Measurements from ENCODE around the gene MFSD1.
"Not testable (repeated sequence)": the region's sequence is repeated elsewhere in the genome, so short reads cannot be mapped to it uniquely, and the experiment has no call there.

MFSD1 gene

DNA sequence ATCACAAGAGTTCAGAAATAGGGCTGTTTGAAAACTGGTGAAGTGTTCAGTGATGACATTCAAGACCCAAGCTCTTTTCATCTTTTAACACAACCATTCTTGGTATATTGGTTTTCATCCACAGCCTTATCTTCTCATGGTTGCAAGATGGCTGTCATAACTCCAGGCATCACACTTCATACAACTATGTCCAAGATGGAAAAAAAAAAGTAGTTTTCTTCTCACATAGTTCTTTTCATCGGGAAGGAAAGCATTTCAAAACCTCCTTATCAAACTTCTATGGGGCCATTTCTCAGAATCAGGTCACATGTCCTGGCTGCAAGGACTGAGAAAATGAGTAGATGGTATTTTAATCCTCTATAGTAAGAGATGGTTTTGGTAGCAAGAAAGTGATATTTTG, 21.1 kb upstream of the MFSD1 start:
- Histone ChIP-seq H3K9ac (ENCODE audit: low read length) (no peak overlapping the region), H3K4me3 (ENCODE audit: low read depth, low read length) (no peak overlapping the region), H3K27me3 (ENCODE audit: control insufficient read depth, insufficient read depth, low read length) (no peaks in the 10 kb centered on the region), H3K4me1 (ENCODE audit: control insufficient read depth, insufficient read depth, low read length) (no peaks in the 10 kb centered on the region), H3K27ac (ENCODE audit: low read depth, low read length) (no peak overlapping the region), H3K36me3 (ENCODE audit: control insufficient read depth, insufficient read depth, low read length) (no peaks in the 10 kb centered on the region), H3K9me3 (ENCODE audit: control insufficient read depth, insufficient read depth, low read depth, low read length) (no peaks in the 10 kb centered on the region)

DNA sequence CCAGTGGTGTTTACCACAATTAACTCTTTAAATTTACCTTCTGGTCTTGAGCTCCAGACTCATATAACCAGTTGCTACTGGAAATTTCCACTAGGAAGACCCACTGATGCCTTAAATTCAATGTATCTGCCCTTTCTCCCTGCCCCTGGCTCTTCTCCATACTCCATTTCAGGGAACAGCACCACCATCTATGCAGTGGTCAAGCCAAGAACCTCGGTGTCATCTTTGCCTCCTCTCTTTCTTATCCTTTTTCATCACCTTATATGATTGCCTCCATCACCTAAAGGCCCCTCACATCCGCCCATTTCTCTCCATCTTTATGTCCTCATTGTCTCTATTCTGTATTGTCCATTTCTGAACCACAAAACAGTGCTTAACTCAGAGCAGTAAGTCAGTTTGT, 20.7 kb upstream of the MFSD1 start:
- Histone ChIP-seq H3K4me3 (ENCODE audit: low read depth, low read length) (no peak overlapping the region), H3K9me3 (ENCODE audit: control insufficient read depth, insufficient read depth, low read depth, low read length) (no peaks in the 10 kb centered on the region), H3K27ac (ENCODE audit: low read depth, low read length) (no peak overlapping the region), H3K4me1 (ENCODE audit: control insufficient read depth, insufficient read depth, low read length) (no peaks in the 10 kb centered on the region), H3K36me3 (ENCODE audit: control insufficient read depth, insufficient read depth, low read length) (no peaks in the 10 kb centered on the region), H3K9ac (ENCODE audit: low read length) (no peak overlapping the region), H3K27me3 (ENCODE audit: control insufficient read depth, insufficient read depth, low read length) (no peaks in the 10 kb centered on the region)

DNA sequence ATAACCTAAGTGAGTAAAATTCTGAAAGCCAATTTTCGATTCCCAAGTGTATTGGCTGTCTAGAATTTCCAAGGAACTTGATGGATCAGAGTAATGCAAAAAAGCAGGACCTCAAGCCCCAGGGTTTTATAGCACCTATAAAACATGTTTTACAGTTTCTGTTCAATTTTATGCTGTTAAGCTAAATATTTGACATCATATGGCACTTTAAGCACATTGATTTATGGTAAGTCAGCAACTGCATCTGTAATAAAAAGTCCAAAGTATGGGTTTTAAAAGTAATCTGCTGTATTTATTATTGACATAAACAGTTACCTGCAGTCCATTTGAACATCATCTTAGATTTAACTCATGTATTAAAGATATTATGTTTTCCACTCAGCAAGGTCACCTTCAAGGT, 20.0 kb upstream of the MFSD1 start:
- H3K4me1 ChIP-seq (ENCODE audit: control insufficient read depth, insufficient read depth, low read length): no peaks in the 10 kb centered on the region
- H3K4me3 ChIP-seq (ENCODE audit: low read depth, low read length): no peak overlapping the region
- H3K36me3 ChIP-seq (ENCODE audit: control insufficient read depth, insufficient read depth, low read length): no peaks in the 10 kb centered on the region
- H3K9ac ChIP-seq (ENCODE audit: low read length): no peak overlapping the region
- H3K9me3 ChIP-seq (ENCODE audit: control insufficient read depth, insufficient read depth, low read depth, low read length): no peaks in the 10 kb centered on the region
- H3K27me3 ChIP-seq (ENCODE audit: control insufficient read depth, insufficient read depth, low read length): no peaks in the 10 kb centered on the region
- no peak overlapping the region for H3K27ac ChIP-seq (ENCODE audit: low read depth, low read length)

DNA sequence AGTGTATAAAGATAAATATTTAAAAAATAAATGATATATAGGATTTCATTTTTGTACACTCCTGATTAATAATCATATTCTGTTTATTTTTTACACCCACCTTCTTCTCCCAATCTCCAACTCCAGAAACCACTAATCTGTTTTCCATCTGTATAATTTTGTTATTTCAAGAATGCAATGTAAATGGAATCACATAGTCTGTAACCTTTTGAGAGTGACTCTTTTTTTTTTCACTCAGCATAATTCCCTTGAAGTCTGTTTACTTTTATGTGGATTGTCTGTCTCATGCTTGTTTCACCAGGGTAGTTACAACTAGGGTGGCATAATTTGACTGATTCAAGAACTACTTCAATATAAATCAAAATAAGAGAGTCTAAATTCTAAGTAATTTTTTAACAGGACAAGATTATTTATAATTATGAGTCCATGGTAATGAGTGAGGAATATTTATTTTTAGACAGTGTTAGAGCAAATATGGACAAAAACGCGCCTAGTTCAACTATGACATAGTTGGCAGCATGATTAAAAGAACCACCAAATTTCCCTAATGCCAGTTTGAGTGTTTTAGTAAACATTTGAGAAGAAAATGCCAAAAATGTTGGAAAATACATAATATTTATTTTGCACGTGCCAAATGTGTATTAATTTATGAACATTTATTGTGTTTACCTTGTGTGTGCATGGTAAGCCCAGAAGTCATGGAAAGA, 19.4 kb upstream of the MFSD1 start:
- no peaks in the 10 kb centered on the region for H3K9me3 ChIP-seq (ENCODE audit: control insufficient read depth, insufficient read depth, low read depth, low read length)
- H3K4me1 ChIP-seq (ENCODE audit: control insufficient read depth, insufficient read depth, low read length): no peaks in the 10 kb centered on the region
- H3K27ac ChIP-seq (ENCODE audit: low read depth, low read length): no peak overlapping the region
- no peak overlapping the region for H3K9ac ChIP-seq (ENCODE audit: low read length)
- no peak overlapping the region for H3K4me3 ChIP-seq (ENCODE audit: low read depth, low read length)
- H3K36me3 ChIP-seq (ENCODE audit: control insufficient read depth, insufficient read depth, low read length): no peaks in the 10 kb centered on the region
- H3K27me3 ChIP-seq (ENCODE audit: control insufficient read depth, insufficient read depth, low read length): no peaks in the 10 kb centered on the region

DNA sequence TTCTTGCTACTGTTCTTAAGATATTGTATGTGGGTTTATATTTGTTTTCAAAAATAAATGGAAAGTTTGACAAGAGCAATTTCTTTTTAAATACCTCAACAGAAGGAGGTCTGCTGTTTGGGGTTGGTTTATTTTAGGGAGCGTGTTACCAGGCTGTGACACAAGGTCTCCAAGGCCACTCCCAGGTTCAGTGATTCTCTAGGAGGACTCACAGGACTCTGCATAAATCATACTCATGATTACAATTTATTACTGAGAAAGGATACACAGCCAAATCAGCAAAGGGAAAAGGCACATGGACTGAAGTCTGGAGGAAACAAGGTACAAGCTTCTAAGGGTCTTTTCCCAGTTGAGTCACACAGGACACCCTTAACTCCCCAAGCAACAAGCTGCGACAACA, 18.8 kb upstream of the MFSD1 start:
- H3K9ac ChIP-seq (ENCODE audit: low read length): no peak overlapping the region
- no peaks in the 10 kb centered on the region for H3K9me3 ChIP-seq (ENCODE audit: control insufficient read depth, insufficient read depth, low read depth, low read length)
- no peak overlapping the region for H3K4me3 ChIP-seq (ENCODE audit: low read depth, low read length)
- no peaks in the 10 kb centered on the region for H3K36me3 ChIP-seq (ENCODE audit: control insufficient read depth, insufficient read depth, low read length)
- H3K27ac ChIP-seq (ENCODE audit: low read depth, low read length): no peak overlapping the region
- H3K4me1 ChIP-seq (ENCODE audit: control insufficient read depth, insufficient read depth, low read length): no peaks in the 10 kb centered on the region
- H3K27me3 ChIP-seq (ENCODE audit: control insufficient read depth, insufficient read depth, low read length): no peaks in the 10 kb centered on the region

DNA sequence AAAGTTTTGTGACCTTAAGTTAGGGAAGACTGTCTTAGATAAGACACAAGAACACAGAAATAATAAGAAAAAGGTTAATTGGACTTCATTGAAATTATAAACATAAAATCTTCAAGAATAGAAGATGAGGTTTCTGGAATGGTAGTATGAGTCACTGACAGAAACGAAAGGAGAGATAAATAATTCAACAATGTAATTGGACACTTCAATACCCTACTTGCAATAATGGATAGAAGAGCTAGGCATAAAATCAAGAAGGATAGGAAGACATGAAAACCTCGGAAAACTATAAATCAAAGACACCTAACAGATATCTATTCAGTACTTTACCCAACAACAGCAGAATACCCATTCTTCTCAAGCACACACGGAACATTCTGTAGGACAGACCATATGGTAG, 15.9 kb upstream of the MFSD1 start:
- Histone ChIP-seq H3K27me3 (ENCODE audit: control insufficient read depth, insufficient read depth, low read length) (no peaks in the 10 kb centered on the region), H3K36me3 (ENCODE audit: control insufficient read depth, insufficient read depth, low read length) (no peaks in the 10 kb centered on the region), H3K9me3 (ENCODE audit: control insufficient read depth, insufficient read depth, low read depth, low read length) (no peaks in the 10 kb centered on the region), H3K4me3 (ENCODE audit: low read depth, low read length) (no peak overlapping the region), H3K27ac (ENCODE audit: low read depth, low read length) (no peak overlapping the region), H3K9ac (ENCODE audit: low read length) (no peak overlapping the region), H3K4me1 (ENCODE audit: control insufficient read depth, insufficient read depth, low read length) (no peaks in the 10 kb centered on the region)

DNA sequence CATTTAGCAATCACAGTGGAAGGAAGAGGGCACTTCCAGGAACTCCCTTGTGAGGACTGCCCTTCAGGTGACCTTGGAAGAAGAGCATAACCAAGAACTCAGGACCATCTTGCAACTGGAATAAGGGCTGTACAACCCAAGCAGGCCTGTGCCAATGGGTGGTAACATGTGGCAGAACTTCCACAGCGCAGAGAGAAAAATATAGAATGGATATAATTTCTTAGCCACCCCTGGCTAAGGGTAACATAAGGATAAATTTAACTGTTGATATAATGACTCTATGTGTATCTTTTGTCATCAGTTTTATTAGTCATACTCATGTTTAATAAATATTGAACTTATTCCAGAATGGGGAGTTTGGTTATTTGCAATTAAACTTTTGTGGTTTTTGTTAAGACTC, 13.4 kb upstream of the MFSD1 start:
- no peak overlapping the region for H3K27ac ChIP-seq (ENCODE audit: low read depth, low read length)

DNA sequence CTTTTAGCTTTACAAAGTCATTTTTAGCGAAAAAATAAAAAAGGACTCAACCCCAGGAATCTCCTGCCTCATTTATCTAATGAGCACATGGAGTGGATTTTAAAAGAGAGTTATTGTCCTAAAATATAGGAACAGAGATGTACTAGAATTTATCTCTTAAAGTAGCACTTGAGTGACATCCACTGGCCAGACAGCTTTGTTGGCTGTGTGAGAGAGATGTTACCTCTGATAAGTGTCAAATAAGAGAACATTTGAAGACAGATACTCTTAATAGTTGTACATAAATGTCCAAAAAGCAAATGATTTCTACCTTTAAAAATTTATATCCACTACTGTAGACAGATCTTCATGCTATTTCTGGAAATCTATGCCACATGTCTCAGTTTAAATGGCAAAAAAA, 12.3 kb upstream of the MFSD1 start:
- Histone ChIP-seq H3K9me3 (ENCODE audit: control insufficient read depth, insufficient read depth, low read depth, low read length) (no peaks in the 10 kb centered on the region), H3K27me3 (ENCODE audit: control insufficient read depth, insufficient read depth, low read length) (no peaks in the 10 kb centered on the region), H3K36me3 (ENCODE audit: control insufficient read depth, insufficient read depth, low read length) (no peaks in the 10 kb centered on the region), H3K4me1 (ENCODE audit: control insufficient read depth, insufficient read depth, low read length) (no peaks in the 10 kb centered on the region), H3K27ac (ENCODE audit: low read depth, low read length) (no peak overlapping the region), H3K9ac (ENCODE audit: low read length) (no peak overlapping the region), H3K4me3 (ENCODE audit: low read depth, low read length) (no peak overlapping the region)

More for the DNA sequence above, 13.4 kb upstream of the MFSD1 start:
- Histone ChIP-seq H3K4me3 (ENCODE audit: low read depth, low read length) (no peak overlapping the region), H3K36me3 (ENCODE audit: control insufficient read depth, insufficient read depth, low read length) (no peaks in the 10 kb centered on the region), H3K9me3 (ENCODE audit: control insufficient read depth, insufficient read depth, low read depth, low read length) (no peaks in the 10 kb centered on the region), H3K9ac (ENCODE audit: low read length) (no peak overlapping the region), H3K27me3 (ENCODE audit: control insufficient read depth, insufficient read depth, low read length) (no peaks in the 10 kb centered on the region), H3K4me1 (ENCODE audit: control insufficient read depth, insufficient read depth, low read length) (no peaks in the 10 kb centered on the region)

DNA sequence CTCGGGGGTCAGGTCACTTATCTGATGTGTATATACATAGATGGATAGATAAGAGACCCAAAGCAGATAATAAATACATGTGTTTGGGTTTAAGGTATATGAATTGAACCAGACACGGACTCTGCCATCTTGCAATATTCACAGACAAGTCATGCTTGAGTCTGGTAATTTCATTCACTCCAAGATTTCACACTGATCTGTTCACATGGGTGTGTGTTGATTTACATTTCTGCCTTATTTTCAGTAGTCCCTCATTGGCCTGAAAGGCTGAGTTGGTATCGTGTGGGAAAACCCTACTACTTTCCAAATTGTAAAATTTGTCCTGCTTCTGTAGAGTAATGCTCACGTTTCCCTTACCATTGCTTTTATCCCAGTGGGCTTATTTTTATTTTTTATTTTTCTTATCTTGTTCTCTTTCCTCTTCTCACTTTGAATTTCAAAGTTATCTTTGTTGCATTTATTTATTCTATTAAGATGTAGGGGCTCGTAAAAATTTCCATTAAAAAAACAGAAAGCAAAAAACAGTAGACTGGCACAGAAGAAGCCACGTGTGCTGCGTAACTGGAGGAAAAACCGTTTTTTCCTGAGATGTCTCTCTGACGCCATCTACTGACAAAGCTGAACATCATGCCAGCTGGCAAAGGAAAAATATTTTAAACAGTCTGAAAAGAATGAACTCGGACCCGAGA, 10.8 kb upstream of the MFSD1 start:
- Histone ChIP-seq H3K27ac (ENCODE audit: low read depth, low read length) (no peak overlapping the region), H3K9ac (ENCODE audit: low read length) (no peak overlapping the region), H3K36me3 (ENCODE audit: control insufficient read depth, insufficient read depth, low read length) (no peaks in the 10 kb centered on the region), H3K27me3 (ENCODE audit: control insufficient read depth, insufficient read depth, low read length) (no peaks in the 10 kb centered on the region; the same call in 1 of the 2 replicates), H3K9me3 (ENCODE audit: control insufficient read depth, insufficient read depth, low read depth, low read length) (no peaks in the 10 kb centered on the region), H3K4me1 (ENCODE audit: control insufficient read depth, insufficient read depth, low read length) (no peaks in the 10 kb centered on the region), H3K4me3 (ENCODE audit: low read depth, low read length) (no peak overlapping the region)

DNA sequence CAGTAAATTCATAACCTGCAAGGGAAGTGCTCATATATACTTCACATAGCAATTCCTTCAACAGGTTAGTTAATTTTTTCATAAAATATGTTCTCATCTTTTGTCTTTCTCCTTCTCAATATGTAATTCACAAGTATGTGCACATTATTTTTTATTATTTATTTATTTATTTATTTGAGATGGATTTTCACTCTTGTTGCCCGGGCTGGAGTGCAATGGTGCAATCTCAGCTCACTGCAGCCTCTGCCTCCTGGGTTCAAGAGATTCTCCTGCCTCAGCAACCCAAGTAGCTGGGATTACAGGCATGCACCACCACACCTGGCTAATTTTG, 10.3 kb upstream of the MFSD1 start:
- not testable (repeated sequence) for H3K9ac ChIP-seq (ENCODE audit: low read length)

DNA sequence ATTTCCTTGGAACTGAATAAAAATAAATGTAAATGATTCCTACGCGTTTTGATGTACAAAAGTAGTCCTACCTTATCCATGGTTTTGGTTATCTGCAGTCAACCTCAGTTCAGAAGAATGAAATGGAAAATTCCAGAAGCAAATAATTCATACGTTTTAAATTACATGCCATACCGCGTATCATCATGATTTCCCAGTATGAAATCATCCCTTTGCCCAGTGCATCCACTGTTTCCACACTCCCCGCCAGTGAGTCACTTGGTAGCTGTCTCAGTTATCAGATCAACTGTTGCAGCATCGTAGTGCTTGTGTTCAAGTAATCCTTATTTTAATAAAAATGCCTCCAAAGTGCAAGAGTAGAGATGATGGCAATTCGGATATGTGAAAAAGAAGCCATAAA, 9.1 kb upstream of the MFSD1 start:
- Histone ChIP-seq H3K9me3 (ENCODE audit: control insufficient read depth, insufficient read depth, low read depth, low read length) (no peaks in the 10 kb centered on the region), H3K9ac (ENCODE audit: low read length) (no peak overlapping the region), H3K27ac (ENCODE audit: low read depth, low read length) (no peak overlapping the region), H3K4me3 (ENCODE audit: low read depth, low read length) (no peak overlapping the region), H3K27me3 (ENCODE audit: control insufficient read depth, insufficient read depth, low read length) (peaks cover 4% of the 10 kb centered on the region; the same call in 1 of the 2 replicates), H3K36me3 (ENCODE audit: control insufficient read depth, insufficient read depth, low read length) (no peaks in the 10 kb centered on the region), H3K4me1 (ENCODE audit: control insufficient read depth, insufficient read depth, low read length) (no peaks in the 10 kb centered on the region)

More for the DNA sequence above, 10.3 kb upstream of the MFSD1 start:
- not testable (repeated sequence) for H3K4me1 ChIP-seq (ENCODE audit: control insufficient read depth, insufficient read depth, low read length); H3K27me3 ChIP-seq (ENCODE audit: control insufficient read depth, insufficient read depth, low read length); H3K4me3 ChIP-seq (ENCODE audit: low read depth, low read length); H3K27ac ChIP-seq (ENCODE audit: low read depth, low read length); H3K36me3 ChIP-seq (ENCODE audit: control insufficient read depth, insufficient read depth, low read length); H3K9me3 ChIP-seq (ENCODE audit: control insufficient read depth, insufficient read depth, low read depth, low read length)
